Trophoblast cell (in vitro differentiated cells and primary cell): ENCODE measurements around the gene MAGI1.

Experiments
- DNase-seq, 2 donors: peaks; one replicate each; pipeline ENCODE4 v3.0.0-alpha.2; 2016
- H2AFZ ChIP-seq: 2 replicates; pipeline ENCODE4 v1.6.1; 2013; ENCODE audit warnings: low read length, moderate library complexity, mild to moderate bottlenecking; ENCODE audit not compliant: insufficient read depth, poor library complexity
- H2AK5ac ChIP-seq: 2 replicates; pipeline ENCODE4 v1.6.1; 2013; ENCODE audit warnings: mild to moderate bottlenecking, low read length
- H2BK120ac ChIP-seq: 2 replicates; pipeline ENCODE4 v1.6.1; 2013; ENCODE audit warnings: low read length, mild to moderate bottlenecking, moderate library complexity; ENCODE audit not compliant: insufficient read depth, poor library complexity
- H2BK12ac ChIP-seq: 2 replicates; pipeline ENCODE4 v1.6.1; 2013; ENCODE audit warnings: mild to moderate bottlenecking, low read length, moderate library complexity
- H2BK5ac ChIP-seq: 2 replicates; pipeline ENCODE4 v1.6.1; 2013; ENCODE audit warnings: low read length, low read depth, moderate library complexity, mild to moderate bottlenecking; ENCODE audit not compliant: poor library complexity
- H3K14ac ChIP-seq: 2 replicates; pipeline ENCODE4 v1.6.1; 2013; ENCODE audit warnings: mild to moderate bottlenecking, low read length
- H3K18ac ChIP-seq: 2 replicates; pipeline ENCODE4 v1.6.1; 2013; ENCODE audit warnings: mild to moderate bottlenecking, low read length
- H3K23ac ChIP-seq: 2 replicates; pipeline ENCODE4 v1.6.1; 2013; ENCODE audit warnings: low read length
- H3K27ac ChIP-seq: 2 replicates; pipeline ENCODE4 v1.5.1; 2013; ENCODE audit warnings: low read depth, mild to moderate bottlenecking, inconsistent platforms, low read length, moderate library complexity
- H3K27me3 ChIP-seq: 2 replicates; pipeline ENCODE4 v1.6.1; 2013; ENCODE audit warnings: inconsistent platforms, mild to moderate bottlenecking, low read length, moderate library complexity; ENCODE audit not compliant: insufficient read depth
- H3K36me3 ChIP-seq, 2 experiments: 1 replicate in 1 of 2; 2 replicates in 1 of 2; pipeline ENCODE4 v1.6.1; 2013; ENCODE audit warnings: low read length in 2 of 2, mild to moderate bottlenecking in 2 of 2, moderate library complexity in 1 of 2; ENCODE audit not compliant: insufficient read depth in 2 of 2, control insufficient read depth in 1 of 2
- H3K4ac ChIP-seq: 2 replicates; pipeline ENCODE4 v1.6.1; 2013; ENCODE audit warnings: low read depth, mild to moderate bottlenecking, low read length, moderate library complexity
- H3K4me1 ChIP-seq, 2 experiments: 1 replicate in 1 of 2; 2 replicates in 1 of 2; pipeline ENCODE4 v1.6.1; 2013; ENCODE audit warnings: low read length in 2 of 2, mild to moderate bottlenecking in 2 of 2, moderate library complexity in 1 of 2; ENCODE audit not compliant: insufficient read depth in 2 of 2, control insufficient read depth in 1 of 2
- H3K4me2 ChIP-seq: 2 replicates; pipeline ENCODE4 v1.6.1; 2013; ENCODE audit warnings: inconsistent platforms, mild to moderate bottlenecking, low read length, moderate library complexity
- H3K4me3 ChIP-seq: 2 replicates; pipeline ENCODE4 v1.5.1; 2013; ENCODE audit warnings: mild to moderate bottlenecking, low read depth, low read length, inconsistent platforms
- H3K79me1 ChIP-seq: one replicate; pipeline ENCODE4 v1.6.1; 2013; ENCODE audit warnings: low read length
- H3K79me2 ChIP-seq: 2 replicates; pipeline ENCODE4 v1.6.1; 2013; ENCODE audit warnings: low read length, mild to moderate bottlenecking; ENCODE audit not compliant: control insufficient read depth, insufficient read depth, poor library complexity
- H3K9ac ChIP-seq: 2 replicates; pipeline ENCODE4 v1.6.1; 2013; ENCODE audit warnings: mild to moderate bottlenecking, low read length
- H3K9me3 ChIP-seq: 2 replicates; pipeline ENCODE4 v1.6.1; 2013; ENCODE audit warnings: low read depth, mild to moderate bottlenecking, control low read depth, inconsistent platforms, low read length; ENCODE audit not compliant: insufficient read depth
- H4K12ac ChIP-seq: 2 replicates; pipeline ENCODE4 v1.6.1; 2013; ENCODE audit warnings: low read depth, mild to moderate bottlenecking, low read length, moderate library complexity
- H4K8ac ChIP-seq: 2 replicates; pipeline ENCODE4 v1.6.1; 2013; ENCODE audit warnings: low read depth, mild to moderate bottlenecking, low read length, moderate library complexity
- H4K91ac ChIP-seq: one replicate; pipeline ENCODE4 v1.6.1; 2013; ENCODE audit warnings: low read depth, mild to moderate bottlenecking, low read length, moderate library complexity
- WGBS: extraction: QIAGEN DNeasy Blood & Tissue Kit; methylation state at CpG from one replicate; pipeline ENCODE4 v1.1.7; 2013; ENCODE audit warnings: missing lambda C conversion rate; ENCODE audit not compliant: insufficient read length, insufficient coverage; ENCODE audit errors: extremely low coverage; 5-methylcytosine and 5-hydroxymethylcytosine counted together

Gene MAGI1

GRCh38 chr3:65963787-65964677 is 74.7 kb downstream of the MAGI1 start:
- H3K27me3 ChIP-seq = no peaks in the 10 kb centered on the region
- no peaks in the 10 kb centered on the region for H3K36me3 ChIP-seq
- H3K9ac ChIP-seq = peak overlapping the region; percentile 52
- H3K14ac ChIP-seq = no peak overlapping the region
- DNase-seq = peak; percentile 12 to 42
- no peak overlapping the region for H2BK5ac ChIP-seq
- no peak overlapping the region for H3K23ac ChIP-seq
- H2AFZ ChIP-seq = no peak overlapping the region
- H2AK5ac ChIP-seq = no peak overlapping the region
- H3K4me1 ChIP-seq = peaks cover 2 to 10% of the 10 kb centered on the region in 2 experiments
- H4K8ac ChIP-seq = no peak overlapping the region
- no peak overlapping the region for H3K18ac ChIP-seq
- H2BK120ac ChIP-seq = peak overlapping the region; percentile 33
- H3K9me3 ChIP-seq = no peaks in the 10 kb centered on the region
- H2BK12ac ChIP-seq = no peak overlapping the region
- H3K27ac ChIP-seq = no peak overlapping the region
- no peak overlapping the region for H4K12ac ChIP-seq
- no peak overlapping the region for H3K4ac ChIP-seq
- WGBS = no CpG with 5 or more reads among the region's 5 CpGs
- H3K79me2 ChIP-seq = no peaks in the 10 kb centered on the region
- H3K79me1 ChIP-seq = no peaks in the 10 kb centered on the region
- no peak overlapping the region for H3K4me2 ChIP-seq
- H4K91ac ChIP-seq = no peak overlapping the region
- H3K4me3 ChIP-seq = no peak overlapping the region

GRCh38 chr3:65961733-65962132 is 77.0 kb downstream of the MAGI1 start:
- Histone ChIP-seq H2BK120ac (no peak overlapping the region), H3K4ac (no peak overlapping the region), H2BK12ac (no peak overlapping the region), H3K23ac (no peak overlapping the region), H3K27ac (no peak overlapping the region), H3K18ac (no peak overlapping the region), H3K27me3 (no peaks in the 10 kb centered on the region), H4K8ac (no peak overlapping the region), H2AK5ac (no peak overlapping the region), H3K4me1 (peaks cover 2 to 7% of the 10 kb centered on the region in 2 experiments), H2AFZ (no peak overlapping the region), H4K91ac (no peak overlapping the region), H3K36me3 (no peaks in the 10 kb centered on the region), H3K79me1 (peaks cover 2% of the 10 kb centered on the region), H3K14ac (no peak overlapping the region), H2BK5ac (no peak overlapping the region), H3K9me3 (no peaks in the 10 kb centered on the region), H3K4me3 (no peak overlapping the region), H4K12ac (no peak overlapping the region), H3K79me2 (no peaks in the 10 kb centered on the region), H3K4me2 (no peak overlapping the region), H3K9ac (no peak overlapping the region)
- no CpG with 5 or more reads among the region's 3 CpGs for WGBS
- DNase-seq = no peak

GRCh38 chr3:65961128-65961527 is 77.6 kb downstream of the MAGI1 start:
- no peak overlapping the region for H3K4me2 ChIP-seq

DNA sequence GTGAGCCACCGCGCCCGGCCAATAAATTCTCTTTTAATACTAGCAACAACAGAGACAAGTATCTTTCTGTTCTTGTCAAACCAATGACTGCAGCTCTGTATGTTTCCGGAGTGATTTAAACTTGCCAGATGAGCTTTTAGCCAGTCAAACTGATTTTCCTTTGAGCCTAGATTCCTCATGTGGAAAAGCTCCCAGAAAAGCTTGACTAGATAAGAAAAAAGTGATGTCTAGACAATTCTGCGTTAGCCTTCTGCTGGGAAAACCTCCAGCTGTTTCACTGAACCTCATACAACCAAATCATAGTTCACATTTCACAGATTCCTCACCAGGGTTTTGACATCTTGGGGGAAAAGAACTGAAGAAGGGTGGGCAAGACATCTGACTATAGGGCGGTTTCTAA is 78.6 kb downstream of the MAGI1 start:
- H3K4me3 ChIP-seq = no peak overlapping the region
- no CpG with 5 or more reads among the region's 6 CpGs for WGBS
- no peak overlapping the region for H3K4me2 ChIP-seq
- no peak overlapping the region for H2BK5ac ChIP-seq
- no peak overlapping the region for H3K18ac ChIP-seq
- H3K27me3 ChIP-seq = no peaks in the 10 kb centered on the region
- H3K4ac ChIP-seq = no peak overlapping the region
- no peak overlapping the region for H3K27ac ChIP-seq
- no peak overlapping the region for H2AFZ ChIP-seq
- H3K79me1 ChIP-seq = peaks cover 2% of the 10 kb centered on the region
- no peak for DNase-seq
- no peak overlapping the region for H4K12ac ChIP-seq
- H2AK5ac ChIP-seq = no peak overlapping the region
- no peak overlapping the region for H2BK12ac ChIP-seq
- no peaks in the 10 kb centered on the region for H3K36me3 ChIP-seq
- no peaks in the 10 kb centered on the region for H3K9me3 ChIP-seq
- no peak overlapping the region for H4K91ac ChIP-seq
- no peak overlapping the region for H4K8ac ChIP-seq
- H2BK120ac ChIP-seq = no peak overlapping the region
- H3K79me2 ChIP-seq = no peaks in the 10 kb centered on the region
- no peak overlapping the region for H3K23ac ChIP-seq
- peaks cover 2 to 7% of the 10 kb centered on the region in 2 experiments for H3K4me1 ChIP-seq
- no peak overlapping the region for H3K9ac ChIP-seq
- no peak overlapping the region for H3K14ac ChIP-seq

More at GRCh38 chr3:65961128-65961527, 77.6 kb downstream of the MAGI1 start:
- Histone ChIP-seq H3K36me3 (no peaks in the 10 kb centered on the region), H3K27ac (no peak overlapping the region), H3K79me1 (peaks cover 2% of the 10 kb centered on the region), H2BK120ac (no peak overlapping the region), H2AFZ (no peak overlapping the region), H2BK5ac (no peak overlapping the region), H3K27me3 (no peaks in the 10 kb centered on the region), H3K9ac (no peak overlapping the region), H2BK12ac (no peak overlapping the region), H4K8ac (no peak overlapping the region), H3K23ac (no peak overlapping the region), H3K9me3 (no peaks in the 10 kb centered on the region), H3K79me2 (no peaks in the 10 kb centered on the region), H3K4me1 (peaks cover 2 to 7% of the 10 kb centered on the region in 2 experiments), H3K18ac (no peak overlapping the region), H4K12ac (no peak overlapping the region), H3K4me3 (no peak overlapping the region), H3K4ac (no peak overlapping the region), H4K91ac (no peak overlapping the region), H3K14ac (no peak overlapping the region), H2AK5ac (no peak overlapping the region)
- no CpG with 5 or more reads among the region's 2 CpGs for WGBS
- DNase-seq = no peak
